GM12875 (cell line): ENCODE data around the gene IFI16.

Source experiments
- H3K4me3 ChIP-seq: one replicate; pipeline ENCODE4 v1.5.1; 2011; ENCODE audit warnings: low read depth, low read length, control low read depth
- TF ChIP-seq, protein P1 (sequence below): IDR thresholded peaks from 2 replicates; pipeline ENCODE4 v1.5.1; 2011; ENCODE audit warnings: low read depth, mild to moderate bottlenecking, control low read depth, inconsistent platforms, low read length, moderate library complexity, borderline replicate concordance; ENCODE audit not compliant: insufficient read depth

The IFI16 gene

DNA sequence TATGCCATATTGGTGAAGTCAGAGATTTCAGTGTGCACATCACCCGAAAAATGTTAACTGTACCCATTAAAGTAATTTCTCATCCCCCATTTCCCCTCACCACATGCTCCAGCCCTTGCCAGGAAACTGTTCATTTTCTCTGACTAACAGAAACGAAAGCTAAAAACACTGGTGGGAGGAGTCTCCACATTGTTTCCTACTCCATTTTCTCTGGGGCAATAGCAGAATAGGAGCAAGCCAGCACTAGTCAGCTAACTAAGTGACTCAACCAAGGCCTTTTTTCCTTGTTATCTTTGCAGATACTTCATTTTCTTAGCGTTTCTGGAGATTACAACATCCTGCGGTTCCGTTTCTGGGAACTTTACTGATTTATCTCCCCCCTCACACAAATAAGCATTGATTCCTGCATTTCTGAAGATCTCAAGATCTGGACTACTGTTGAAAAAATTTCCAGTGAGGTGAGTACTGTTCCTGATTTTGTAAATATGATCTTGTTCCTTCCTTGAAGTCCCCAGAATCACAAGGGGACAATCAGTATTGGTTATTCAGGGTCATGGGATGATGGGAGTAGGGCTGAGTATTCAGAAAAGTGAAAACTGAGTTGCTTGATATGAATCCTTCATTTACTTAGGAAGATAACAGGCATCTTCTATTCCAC lies at the start of gene IFI16:
TSS of gene IFI16 (plus strand) at position 204 of the 658 bp plus-strand sequence. CDS start 4,774 bp downstream, outside the sequence.
- peak within 1 kb of the TSS; percentile 57 for H3K4me3 ChIP-seq
- TF ChIP-seq, protein P1, sequence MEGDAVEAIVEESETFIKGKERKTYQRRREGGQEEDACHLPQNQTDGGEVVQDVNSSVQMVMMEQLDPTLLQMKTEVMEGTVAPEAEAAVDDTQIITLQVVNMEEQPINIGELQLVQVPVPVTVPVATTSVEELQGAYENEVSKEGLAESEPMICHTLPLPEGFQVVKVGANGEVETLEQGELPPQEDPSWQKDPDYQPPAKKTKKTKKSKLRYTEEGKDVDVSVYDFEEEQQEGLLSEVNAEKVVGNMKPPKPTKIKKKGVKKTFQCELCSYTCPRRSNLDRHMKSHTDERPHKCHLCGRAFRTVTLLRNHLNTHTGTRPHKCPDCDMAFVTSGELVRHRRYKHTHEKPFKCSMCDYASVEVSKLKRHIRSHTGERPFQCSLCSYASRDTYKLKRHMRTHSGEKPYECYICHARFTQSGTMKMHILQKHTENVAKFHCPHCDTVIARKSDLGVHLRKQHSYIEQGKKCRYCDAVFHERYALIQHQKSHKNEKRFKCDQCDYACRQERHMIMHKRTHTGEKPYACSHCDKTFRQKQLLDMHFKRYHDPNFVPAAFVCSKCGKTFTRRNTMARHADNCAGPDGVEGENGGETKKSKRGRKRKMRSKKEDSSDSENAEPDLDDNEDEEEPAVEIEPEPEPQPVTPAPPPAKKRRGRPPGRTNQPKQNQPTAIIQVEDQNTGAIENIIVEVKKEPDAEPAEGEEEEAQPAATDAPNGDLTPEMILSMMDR: no peak

DNA sequence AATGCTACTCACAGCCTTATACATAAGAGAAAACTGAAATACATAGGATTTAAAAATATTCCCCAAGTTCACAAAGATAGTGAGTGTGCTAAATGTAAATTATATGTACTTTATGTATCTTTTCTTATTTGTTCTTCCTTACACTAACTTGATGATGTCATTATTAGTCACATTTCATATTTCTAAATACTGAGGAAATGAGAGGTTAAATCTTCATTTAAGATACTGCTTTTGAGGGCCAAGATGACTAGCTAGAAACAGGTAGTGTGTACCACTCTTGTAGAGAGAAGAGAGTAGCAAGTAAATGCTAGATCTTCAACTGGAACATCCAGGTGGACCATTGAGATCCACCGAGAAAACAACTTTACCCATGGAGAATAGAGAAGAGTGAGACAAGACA lies 48.5 kb upstream of the IFI16 start:
- TF ChIP-seq, protein P1: no peak
- H3K4me3 ChIP-seq: no peak overlapping the region

DNA sequence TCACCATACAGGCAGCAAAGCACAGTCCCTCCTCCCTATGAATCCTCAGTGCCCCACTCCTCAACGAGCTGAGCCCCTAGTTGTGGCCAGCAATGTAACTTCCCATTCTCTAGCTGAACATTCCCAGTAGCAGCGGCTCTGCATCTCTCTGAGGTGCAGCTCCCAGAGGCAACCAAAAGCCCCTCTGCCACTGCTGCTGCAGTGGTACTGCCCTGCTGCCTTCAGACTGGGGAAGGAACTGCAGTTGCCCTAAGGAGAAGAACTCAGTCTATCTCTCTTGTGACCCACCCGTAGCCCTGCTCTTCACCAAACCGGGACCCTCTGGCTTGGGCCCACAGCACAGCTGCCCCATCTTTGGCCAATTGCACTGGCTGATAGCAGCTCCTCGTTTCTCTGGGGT lies 46.7 kb upstream of the IFI16 start:
- TF ChIP-seq, protein P1: no peak
- no peak overlapping the region for H3K4me3 ChIP-seq

DNA sequence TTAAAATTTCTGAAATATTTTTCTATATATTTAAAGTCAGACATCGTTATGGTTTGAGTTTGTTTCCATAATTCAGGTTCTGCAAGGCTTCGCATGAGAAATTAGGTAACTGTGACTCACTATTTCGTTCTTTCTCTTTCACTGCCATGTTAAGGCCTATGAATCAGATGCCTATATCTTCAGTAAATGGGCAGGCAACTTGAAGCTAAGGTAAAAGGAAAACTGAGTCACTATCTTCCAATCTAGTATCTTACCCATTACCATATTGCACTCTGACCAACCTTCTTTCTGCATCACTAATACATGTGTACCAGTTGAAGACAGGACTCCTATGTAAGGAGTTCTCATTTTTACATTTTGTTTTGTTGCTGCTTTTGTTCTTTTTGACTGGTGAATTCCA lies 40.5 kb upstream of the IFI16 start:
- TF ChIP-seq, protein P1: no peak
- H3K4me3 ChIP-seq: no peak overlapping the region

DNA sequence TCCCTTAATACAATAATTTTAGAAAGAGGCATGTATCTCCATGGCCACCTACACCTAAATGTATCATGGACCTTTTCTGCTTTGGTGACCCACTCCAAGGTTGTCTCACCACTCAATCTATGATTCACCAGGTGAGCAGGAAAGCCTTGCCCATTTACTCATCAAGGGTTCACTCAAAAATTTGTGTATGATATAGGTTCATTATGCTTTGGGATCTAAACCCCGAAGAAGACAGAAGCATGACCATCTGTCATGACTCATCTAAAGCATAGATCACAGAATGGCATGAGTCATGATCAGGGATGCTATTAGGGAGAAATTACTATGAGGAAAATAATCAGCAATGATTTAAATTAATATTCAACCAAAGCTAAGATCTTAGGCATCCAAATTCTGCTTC lies 39.9 kb upstream of the IFI16 start:
- H3K4me3 ChIP-seq: no peak overlapping the region
- TF ChIP-seq, protein P1: no peak

DNA sequence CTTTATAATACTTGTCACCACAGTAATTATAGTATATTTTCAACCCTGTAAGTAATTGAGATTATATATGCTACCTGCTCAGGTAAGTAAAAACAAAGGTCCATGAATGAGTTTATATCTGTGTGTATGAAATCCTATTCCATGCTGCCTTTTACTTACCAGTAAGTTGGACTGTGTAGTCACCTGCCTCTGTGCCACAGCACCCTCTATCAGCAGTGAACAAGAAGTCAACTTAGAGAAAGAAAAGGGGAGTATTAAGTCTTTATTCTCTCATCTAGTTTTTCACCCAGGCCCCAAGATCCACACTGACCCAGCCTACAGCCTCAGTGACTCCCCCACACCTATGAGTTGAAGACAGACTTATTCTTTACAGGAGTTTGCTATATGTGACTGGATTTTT lies 36.9 kb upstream of the IFI16 start:
- TF ChIP-seq, protein P1: peak; percentile 23; the same call in 1 of the 2 replicates
- no peak overlapping the region for H3K4me3 ChIP-seq

DNA sequence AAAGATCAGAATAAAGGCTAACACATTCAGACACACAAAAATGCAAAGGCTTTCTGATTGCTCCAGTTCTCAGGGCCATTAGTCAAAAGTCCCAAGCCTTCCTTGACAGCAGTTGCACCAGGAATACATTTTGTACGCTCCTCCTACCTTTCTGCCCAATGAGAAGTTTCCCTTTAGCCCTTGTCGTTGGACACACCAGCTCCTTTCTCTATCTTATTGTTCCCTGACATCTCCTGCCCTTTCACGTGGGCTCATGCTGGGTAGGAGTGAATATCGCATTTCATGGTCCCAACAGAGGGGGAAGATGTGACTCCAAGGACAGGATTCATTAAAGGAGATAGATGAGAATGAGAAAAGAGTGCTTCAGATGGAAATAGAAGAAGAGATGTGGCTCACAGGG lies 33.5 kb upstream of the IFI16 start:
- TF ChIP-seq, protein P1: no peak

More for the DNA sequence above, 33.5 kb upstream of the IFI16 start:
- H3K4me3 ChIP-seq: no peak overlapping the region
